ENCODE results near the gene TTC21A. TPM values are rescaled to one million over a fixed set of nuclear protein-coding genes. Genes with fewer than 3 reads are reported as not detected.

The TTC21A gene
- total RNA-seq, 4 donors from 2014 or later: 1.7 to 8.6 (median 3.9) TPM

DNA sequence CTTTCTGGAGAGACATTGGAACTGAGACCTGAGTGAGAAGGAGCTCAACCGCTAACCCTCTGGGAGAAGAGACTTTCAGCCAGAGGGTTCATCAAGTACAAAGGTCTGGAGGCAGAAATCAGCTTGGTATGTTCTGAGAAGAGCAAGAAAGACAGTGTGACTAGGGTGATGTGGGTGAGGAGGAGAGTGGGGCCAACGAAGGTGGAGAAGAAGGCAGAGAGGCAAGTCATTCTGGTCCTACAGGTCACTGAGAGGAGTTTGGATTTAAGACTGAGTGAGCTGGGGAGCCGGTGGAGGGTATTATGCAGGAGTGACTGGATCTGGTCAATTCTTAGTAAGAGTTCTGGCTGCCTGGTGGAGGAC is 72.7 kb downstream of the TTC21A start:
- DNase-seq (ENCODE audit: extremely low spot score): no peak
- H3K4me1 ChIP-seq: peaks cover 62 to 79% (median 76%) of the 10 kb centered on the region in 4 donors
- H3K9me3 ChIP-seq: no peaks in the 10 kb centered on the region
- intact Hi-C loops (cut with DNase I): no loop called here
- 59% methylated on average over 3 of the region's 3 CpGs for WGBS
- no peaks in the 10 kb centered on the region for H3K27me3 ChIP-seq
- peaks cover 0 to 22% (median 0%) of the 10 kb centered on the region in 4 donors for H3K36me3 ChIP-seq
- TF ChIP-seq EP300 (IDR thresholded peaks at IDR 0.05) (no peak), POLR2AphosphoS5 (IDR thresholded peaks at IDR 0.05) (no peak), POLR2A (IDR thresholded peaks at IDR 0.05; ENCODE audit: low read depth) (no peak)
- TF ChIP-seq, protein P1, sequence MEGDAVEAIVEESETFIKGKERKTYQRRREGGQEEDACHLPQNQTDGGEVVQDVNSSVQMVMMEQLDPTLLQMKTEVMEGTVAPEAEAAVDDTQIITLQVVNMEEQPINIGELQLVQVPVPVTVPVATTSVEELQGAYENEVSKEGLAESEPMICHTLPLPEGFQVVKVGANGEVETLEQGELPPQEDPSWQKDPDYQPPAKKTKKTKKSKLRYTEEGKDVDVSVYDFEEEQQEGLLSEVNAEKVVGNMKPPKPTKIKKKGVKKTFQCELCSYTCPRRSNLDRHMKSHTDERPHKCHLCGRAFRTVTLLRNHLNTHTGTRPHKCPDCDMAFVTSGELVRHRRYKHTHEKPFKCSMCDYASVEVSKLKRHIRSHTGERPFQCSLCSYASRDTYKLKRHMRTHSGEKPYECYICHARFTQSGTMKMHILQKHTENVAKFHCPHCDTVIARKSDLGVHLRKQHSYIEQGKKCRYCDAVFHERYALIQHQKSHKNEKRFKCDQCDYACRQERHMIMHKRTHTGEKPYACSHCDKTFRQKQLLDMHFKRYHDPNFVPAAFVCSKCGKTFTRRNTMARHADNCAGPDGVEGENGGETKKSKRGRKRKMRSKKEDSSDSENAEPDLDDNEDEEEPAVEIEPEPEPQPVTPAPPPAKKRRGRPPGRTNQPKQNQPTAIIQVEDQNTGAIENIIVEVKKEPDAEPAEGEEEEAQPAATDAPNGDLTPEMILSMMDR (IDR thresholded peaks at IDR 0.05): no peak
- H3K4me3 ChIP-seq: peak overlapping the region; percentile 49 to 57 (median 50)
- H3K27ac ChIP-seq (replicated peaks in 1 of 4): peak overlapping the region; percentile 89 to 95 (median 92)

DNA sequence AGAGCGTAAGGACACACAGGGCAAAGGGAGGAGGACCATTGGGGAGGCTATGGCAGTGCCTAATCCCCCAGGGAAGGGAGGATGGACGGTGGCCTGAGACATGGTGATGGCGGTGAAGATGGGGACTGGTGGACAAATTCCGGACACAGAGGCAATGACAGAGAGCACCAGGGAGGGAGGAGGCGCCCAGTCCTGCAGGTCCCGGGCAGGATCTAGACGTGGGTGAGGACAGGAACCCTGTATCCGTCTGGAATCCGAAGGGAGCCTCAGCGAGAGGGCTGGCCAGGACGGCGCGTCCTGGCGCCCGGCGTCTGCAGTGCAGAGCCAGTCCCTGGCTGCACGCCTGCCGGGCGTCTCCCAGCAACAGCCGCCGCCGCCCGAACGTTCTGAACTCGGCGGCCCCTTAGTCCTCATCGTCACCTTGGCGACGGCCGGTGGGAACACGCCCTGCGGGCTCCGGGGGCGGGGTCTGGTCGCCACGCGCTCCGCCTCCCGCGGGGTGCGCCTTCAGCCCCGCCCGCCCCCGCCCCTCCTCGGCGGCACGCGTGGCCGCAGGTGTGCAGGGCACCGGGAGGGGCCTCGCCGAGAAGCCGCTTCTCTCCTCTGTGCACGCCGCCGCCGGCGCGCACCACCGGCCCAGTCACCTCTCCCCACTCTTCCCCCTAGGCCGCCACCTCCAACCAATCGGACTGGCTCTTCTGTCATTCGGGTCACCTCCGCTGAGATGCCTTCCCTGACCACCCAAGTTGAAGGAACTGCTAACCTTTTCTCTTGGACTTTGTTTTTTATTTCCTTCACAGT is 73.3 kb downstream of the TTC21A start:
- Histone ChIP-seq H3K27me3 (no peaks in the 10 kb centered on the region), H3K9me3 (no peaks in the 10 kb centered on the region), H3K27ac (replicated peaks in 1 of 4) (peak overlapping the region; percentile 89 to 95 (median 92)), H3K36me3 (peaks cover 0 to 27% (median 0%) of the 10 kb centered on the region in 4 donors), H3K4me3 (peak overlapping the region; percentile 49 to 57 (median 50)), H3K4me1 (peaks cover 64 to 79% (median 76%) of the 10 kb centered on the region in 4 donors)
- DNase-seq (ENCODE audit: extremely low spot score): peak; percentile 96
- intact Hi-C loops (cut with DNase I): no loop called here
- 11% methylated on average over 17 of the region's 64 CpGs for WGBS
- TF ChIP-seq, protein P1 (IDR thresholded peaks at IDR 0.05): peak in 2 of 3 experiments; percentile 21 to 56
- peak; percentile 80 for TF ChIP-seq EP300 (IDR thresholded peaks at IDR 0.05)
- no peak for TF ChIP-seq POLR2A (IDR thresholded peaks at IDR 0.05; ENCODE audit: low read depth)
- TF ChIP-seq POLR2AphosphoS5 (IDR thresholded peaks at IDR 0.05): peak; percentile 90 to 92

DNA sequence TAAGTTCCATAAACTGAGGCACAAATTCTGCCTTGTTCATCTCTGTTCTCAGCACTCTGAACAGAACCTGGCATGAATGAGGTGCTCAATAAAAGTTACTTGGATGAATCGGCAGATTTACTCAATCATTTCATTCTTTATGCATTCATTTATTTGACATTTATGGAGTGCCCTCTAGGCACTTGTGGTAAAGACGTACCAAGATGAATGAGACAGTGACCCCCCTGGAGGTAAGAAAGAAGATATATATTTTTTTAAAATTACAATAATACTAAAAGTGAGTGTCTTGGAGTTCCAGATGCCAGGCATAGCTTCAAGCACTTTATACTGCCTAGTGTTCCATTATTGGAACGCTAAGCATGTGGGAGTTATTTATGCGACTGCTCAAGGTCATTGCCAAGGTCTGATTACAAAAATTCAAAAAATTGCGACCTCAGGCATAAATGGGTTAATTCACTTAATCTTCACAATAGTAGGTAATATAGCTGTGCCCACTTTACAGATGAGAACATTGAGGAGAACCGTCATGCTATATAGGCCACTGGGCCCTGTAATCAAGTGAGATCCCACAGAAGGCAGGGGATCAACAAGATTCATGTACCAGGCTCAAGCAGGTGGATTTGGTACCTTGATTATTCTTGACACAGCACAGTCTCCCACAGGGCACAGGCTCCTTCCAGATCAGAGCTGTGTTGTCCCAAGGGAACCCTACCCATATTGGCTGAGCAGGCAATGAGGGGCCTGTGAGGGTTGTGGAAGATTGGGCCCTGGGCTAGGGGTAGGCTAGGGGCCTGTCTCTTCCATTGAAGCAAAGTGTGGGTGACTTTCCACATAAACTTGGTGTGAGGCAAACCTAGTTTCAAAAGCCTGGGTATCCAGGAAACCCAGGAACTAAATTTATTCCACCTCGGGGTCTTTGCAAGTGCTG is 74.2 kb downstream of the TTC21A start:
- Histone ChIP-seq H3K4me1 (peaks cover 64 to 73% (median 72%) of the 10 kb centered on the region in 4 donors), H3K4me3 (peak overlapping the region in 3 of 4 donors; percentile 49 to 51 (median 50)), H3K27me3 (no peaks in the 10 kb centered on the region), H3K36me3 (peaks cover 0 to 37% (median 0%) of the 10 kb centered on the region in 4 donors), H3K9me3 (no peaks in the 10 kb centered on the region), H3K27ac (replicated peaks in 1 of 4) (peak overlapping the region; percentile 89 to 95 (median 92))
- WGBS: 85% methylated on average over 7 of the region's 7 CpGs
- intact Hi-C loops (cut with DNase I): no loop called here
- no peak for TF ChIP-seq POLR2AphosphoS5 (IDR thresholded peaks at IDR 0.05)
- no peak for DNase-seq (ENCODE audit: extremely low spot score)

DNA sequence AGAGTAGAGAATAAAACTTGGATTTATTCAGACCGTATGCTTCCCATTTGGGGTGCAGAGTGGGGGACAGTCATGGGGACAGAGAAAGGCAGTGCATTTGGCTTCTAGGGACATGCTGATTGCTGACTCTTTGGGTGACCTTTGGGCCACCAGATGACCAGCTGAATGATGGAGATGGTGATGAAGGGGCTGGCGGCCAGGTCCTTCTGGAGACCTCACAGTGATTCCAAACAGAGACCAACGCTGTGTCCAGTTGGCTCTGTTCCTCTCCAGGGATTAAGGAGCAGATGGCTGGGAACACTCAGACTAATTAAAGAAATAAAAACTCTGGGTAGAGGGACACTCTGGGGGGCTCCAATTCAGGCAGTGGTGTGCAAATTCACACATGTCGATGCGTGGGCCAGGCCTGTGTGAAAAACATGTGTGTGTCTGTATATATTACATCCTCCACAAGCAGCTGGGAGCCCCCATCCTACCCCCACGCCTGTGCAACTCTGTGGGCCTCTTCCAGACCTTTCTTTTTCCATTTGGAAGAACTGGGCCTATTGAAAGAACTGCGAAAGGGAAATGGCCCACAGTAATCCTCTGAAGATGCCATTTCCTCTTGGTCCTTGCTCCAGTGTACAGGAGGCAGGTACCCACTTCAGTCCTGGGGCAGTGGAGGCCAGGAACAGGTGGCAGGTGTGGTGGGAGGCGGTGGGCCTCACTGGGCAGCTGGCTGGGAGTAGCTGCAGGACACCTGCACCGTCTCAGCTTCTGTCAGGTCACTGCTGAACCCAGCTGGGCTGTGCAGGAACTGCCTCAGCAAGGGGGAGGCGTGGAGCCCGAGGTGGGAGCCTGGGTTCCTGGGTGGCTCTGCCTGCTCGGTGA is 76.0 kb downstream of the TTC21A start:
- intact Hi-C loops (cut with DNase I): no loop called here
- no peaks in the 10 kb centered on the region for H3K27me3 ChIP-seq
- peaks cover 51 to 57% (median 57%) of the 10 kb centered on the region in 4 donors for H3K4me1 ChIP-seq
- H3K4me3 ChIP-seq: no peak overlapping the region
- peaks cover 0 to 54% (median 0%) of the 10 kb centered on the region in 4 donors for H3K36me3 ChIP-seq
- H3K27ac ChIP-seq (replicated peaks in 1 of 4): peak overlapping the region; percentile 89 to 95 (median 92)
- 69% methylated on average over 12 of the region's 12 CpGs for WGBS
- no peak for TF ChIP-seq POLR2AphosphoS5 (IDR thresholded peaks at IDR 0.05)
- TF ChIP-seq POLR2A (IDR thresholded peaks at IDR 0.05; ENCODE audit: low read depth): no peak
- no peak for TF ChIP-seq EP300 (IDR thresholded peaks at IDR 0.05)
- TF ChIP-seq, protein P1 (IDR thresholded peaks at IDR 0.05): no peak
- DNase-seq (ENCODE audit: extremely low spot score): no peak
- H3K9me3 ChIP-seq: no peaks in the 10 kb centered on the region
